BE2C (cell line): ENCODE data around the gene IQSEC3.
"Not testable (repeated sequence)": the region's sequence is repeated elsewhere in the genome, so short reads cannot be mapped to it uniquely, and the experiment has no call there.

Experiments
- DNase-seq: peaks from one replicate; pipeline ENCODE4 v3.0.0-alpha.2; 2020
- H3K27me3 ChIP-seq: fragments of 250-450 bp; sonication (Bioruptor Pico); 2 replicates; pipeline ENCODE4 v1.5.1; 2020; ENCODE audit warnings: mild to moderate bottlenecking
- H3K36me3 ChIP-seq: fragments of 250-450 bp; sonication (Bioruptor Pico); 2 replicates; pipeline ENCODE4 v1.5.1; 2020; ENCODE audit warnings: mild to moderate bottlenecking
- H3K4me1 ChIP-seq: fragments of 250-450 bp; sonication (Bioruptor Pico); 2 replicates; pipeline ENCODE4 v1.5.1; 2020
- H3K4me3 ChIP-seq: 2 replicates; pipeline ENCODE4 v1.5.1; 2011; ENCODE audit warnings: low read depth, low read length
- H3K9me3 ChIP-seq: fragments of 250-450 bp; sonication (Bioruptor Pico); 2 replicates; pipeline ENCODE4 v1.5.1; 2020
- TF ChIP-seq, protein P1 (sequence below): IDR thresholded peaks from 2 replicates; pipeline ENCODE4 v1.5.1; 2012; ENCODE audit warnings: mild to moderate bottlenecking, low read depth, low read length

IQSEC3 gene

DNA sequence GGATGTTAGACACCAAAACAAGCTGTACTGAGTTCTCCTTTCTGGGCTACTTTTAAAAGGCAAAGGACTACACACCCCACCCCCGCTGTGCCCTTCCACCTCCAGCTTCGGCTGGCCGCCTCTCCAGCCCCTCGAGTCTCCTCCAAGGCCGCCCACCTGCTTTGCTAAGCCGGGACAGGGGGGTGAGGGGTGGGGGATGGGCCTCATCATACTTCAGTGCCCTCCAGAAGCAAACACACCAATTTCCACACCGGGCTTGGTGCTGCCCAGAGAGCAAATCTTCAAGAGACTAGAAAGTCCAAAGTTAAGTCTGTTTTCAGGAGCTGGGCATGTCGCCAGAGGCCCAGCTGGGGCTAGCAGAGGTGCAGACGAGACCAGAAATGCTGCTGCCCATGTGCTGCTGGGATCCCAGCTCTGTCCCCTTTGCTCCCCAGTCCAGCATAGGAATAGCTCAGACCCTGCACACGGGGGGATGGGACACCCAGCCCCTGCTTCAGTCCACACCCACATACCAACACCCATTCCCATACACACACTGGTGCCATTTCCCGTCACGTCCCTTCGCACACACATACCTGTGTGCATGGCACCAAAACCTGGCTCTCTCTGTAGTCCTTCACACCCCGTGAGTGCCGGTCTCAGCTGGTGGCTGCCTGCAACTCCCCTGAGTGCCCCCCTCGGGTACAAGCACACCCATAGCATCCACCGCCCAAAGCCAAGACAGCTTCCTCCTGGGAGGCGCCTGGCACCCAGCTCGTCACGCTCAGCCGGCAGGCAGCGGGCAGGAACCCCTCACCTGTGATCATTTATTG, 146.4 kb downstream of the IQSEC3 start:
- peak; percentile 30 for DNase-seq
- Histone ChIP-seq H3K9me3 (no peaks in the 10 kb centered on the region), H3K36me3 (no peaks in the 10 kb centered on the region), H3K27me3 (no peaks in the 10 kb centered on the region), H3K4me3 (peak overlapping the region; percentile 15), H3K4me1 (no peaks in the 10 kb centered on the region; the same call in 1 of the 2 replicates)
- TF ChIP-seq, protein P1, sequence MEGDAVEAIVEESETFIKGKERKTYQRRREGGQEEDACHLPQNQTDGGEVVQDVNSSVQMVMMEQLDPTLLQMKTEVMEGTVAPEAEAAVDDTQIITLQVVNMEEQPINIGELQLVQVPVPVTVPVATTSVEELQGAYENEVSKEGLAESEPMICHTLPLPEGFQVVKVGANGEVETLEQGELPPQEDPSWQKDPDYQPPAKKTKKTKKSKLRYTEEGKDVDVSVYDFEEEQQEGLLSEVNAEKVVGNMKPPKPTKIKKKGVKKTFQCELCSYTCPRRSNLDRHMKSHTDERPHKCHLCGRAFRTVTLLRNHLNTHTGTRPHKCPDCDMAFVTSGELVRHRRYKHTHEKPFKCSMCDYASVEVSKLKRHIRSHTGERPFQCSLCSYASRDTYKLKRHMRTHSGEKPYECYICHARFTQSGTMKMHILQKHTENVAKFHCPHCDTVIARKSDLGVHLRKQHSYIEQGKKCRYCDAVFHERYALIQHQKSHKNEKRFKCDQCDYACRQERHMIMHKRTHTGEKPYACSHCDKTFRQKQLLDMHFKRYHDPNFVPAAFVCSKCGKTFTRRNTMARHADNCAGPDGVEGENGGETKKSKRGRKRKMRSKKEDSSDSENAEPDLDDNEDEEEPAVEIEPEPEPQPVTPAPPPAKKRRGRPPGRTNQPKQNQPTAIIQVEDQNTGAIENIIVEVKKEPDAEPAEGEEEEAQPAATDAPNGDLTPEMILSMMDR: no peak

DNA sequence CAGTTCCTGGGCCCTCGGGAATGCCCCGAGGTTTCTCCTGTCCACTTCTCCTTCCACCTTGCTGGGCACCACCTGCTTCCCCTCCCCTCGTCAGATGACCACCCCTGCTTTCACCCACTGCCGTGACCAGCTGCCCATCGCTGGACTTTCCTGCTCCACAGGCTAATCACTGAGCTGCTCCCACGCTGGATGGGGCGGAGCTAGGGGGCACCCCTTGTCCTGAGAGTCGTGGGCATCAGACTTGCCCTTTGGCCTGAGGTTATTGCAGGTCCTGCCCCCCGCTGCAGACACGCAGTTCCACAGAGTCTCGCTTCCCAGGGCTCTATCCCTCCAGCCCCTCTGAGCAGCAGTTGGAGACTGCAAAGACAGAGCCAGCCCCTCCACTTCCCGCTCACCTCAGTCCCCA, 147.0 kb downstream of the IQSEC3 start:
- Histone ChIP-seq H3K4me3 (peak overlapping the region; percentile 15), H3K27me3 (no peaks in the 10 kb centered on the region), H3K36me3 (no peaks in the 10 kb centered on the region), H3K4me1 (no peaks in the 10 kb centered on the region; the same call in 1 of the 2 replicates), H3K9me3 (no peaks in the 10 kb centered on the region)
- TF ChIP-seq, protein P1: no peak
- DNase-seq: no peak

DNA sequence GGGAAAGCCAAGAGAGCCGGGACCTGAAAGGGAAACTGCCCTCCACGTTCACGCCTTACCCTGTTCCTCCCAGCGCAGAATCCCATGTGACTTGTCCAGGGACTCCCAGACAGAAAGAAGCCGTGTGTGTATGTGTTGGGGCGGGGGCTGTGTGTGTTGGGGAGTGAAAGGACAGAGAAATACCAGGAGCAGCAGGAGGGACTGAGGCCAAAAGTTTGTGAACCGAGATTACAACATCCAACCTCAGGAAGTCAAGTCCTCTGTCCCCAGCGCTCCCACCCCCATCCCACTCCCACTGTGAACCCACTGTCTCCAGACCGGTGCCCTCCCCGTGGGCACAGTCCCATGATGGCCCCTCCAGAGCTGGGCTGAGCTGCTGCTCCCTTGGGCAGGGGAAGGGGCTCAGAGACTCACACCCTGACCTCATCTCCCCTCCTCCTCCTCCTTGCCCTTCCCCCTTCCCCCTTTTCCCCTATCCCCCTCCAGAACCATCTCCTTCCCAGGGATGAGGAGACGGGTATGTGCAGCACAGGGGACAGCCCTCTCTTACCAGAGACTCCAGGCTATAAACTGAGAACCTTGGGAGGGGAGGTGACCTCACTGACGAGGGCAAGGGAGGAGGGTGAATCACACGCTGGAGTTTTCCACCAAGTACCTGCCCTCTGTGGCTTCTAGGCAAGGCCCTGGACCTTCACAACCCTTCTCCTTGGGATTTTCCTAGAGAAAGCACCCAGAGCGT, 147.6 kb downstream of the IQSEC3 start, which contains the start of gene SLC6A12:
Gene SLC6A12, minus strand, starts transcription at position 155 of the 739 bp plus-strand sequence. CDS start 4,171 bp downstream, outside the sequence.
- no peak for DNase-seq
- H3K4me3 ChIP-seq: peak within 1 kb of the TSS; percentile 15
- no peaks in the 10 kb centered on the region; the same call in 1 of the 2 replicates for H3K4me1 ChIP-seq
- TF ChIP-seq, protein P1: no peak
- H3K9me3 ChIP-seq: no peaks in the 10 kb centered on the region
- H3K27me3 ChIP-seq: no peaks in the 10 kb centered on the region
- no peaks in the 10 kb centered on the region for H3K36me3 ChIP-seq

DNA sequence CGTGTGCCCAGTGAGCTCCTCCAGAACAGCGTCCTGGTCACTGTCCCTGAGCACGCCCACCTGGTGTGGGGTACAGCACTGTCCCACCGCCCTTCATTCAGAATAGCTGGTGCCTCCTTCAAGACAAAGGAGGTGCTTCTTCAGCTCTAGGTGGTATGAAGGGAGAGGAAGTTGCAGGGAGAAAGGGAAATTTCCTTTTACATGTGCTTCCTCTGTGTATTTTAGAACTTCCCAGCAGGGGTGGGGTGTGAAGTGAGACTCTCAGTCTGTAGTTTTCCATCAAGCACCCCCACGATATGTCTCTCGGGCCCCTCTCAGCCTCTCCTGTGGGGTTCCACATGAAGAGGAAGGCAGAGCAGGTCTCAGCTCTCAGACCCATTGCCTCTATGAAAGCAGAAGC, 148.5 kb downstream of the IQSEC3 start:
- H3K36me3 ChIP-seq: no peaks in the 10 kb centered on the region
- TF ChIP-seq, protein P1: no peak
- no peak overlapping the region for H3K4me3 ChIP-seq
- DNase-seq: no peak
- H3K9me3 ChIP-seq: no peaks in the 10 kb centered on the region
- no peaks in the 10 kb centered on the region for H3K27me3 ChIP-seq
- no peaks in the 10 kb centered on the region; the same call in 1 of the 2 replicates for H3K4me1 ChIP-seq

DNA sequence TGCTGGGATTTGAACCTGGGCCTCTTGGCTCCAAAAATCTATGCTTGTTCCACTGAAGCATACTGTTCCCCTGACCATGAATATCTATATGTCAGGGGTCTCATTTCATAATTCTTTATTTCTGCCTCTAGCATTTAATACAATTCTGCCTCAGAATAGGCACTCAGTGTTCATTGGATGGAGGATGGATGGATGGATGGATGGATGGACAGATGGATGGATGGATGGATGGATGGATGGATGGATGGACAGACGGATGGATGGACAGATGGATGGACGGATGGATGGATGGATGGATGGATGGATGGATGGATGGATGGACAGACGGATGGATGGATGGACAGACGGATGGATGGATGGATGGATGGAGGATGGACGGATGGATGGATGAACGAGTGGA, 150.5 kb downstream of the IQSEC3 start:
- not testable (repeated sequence) for H3K9me3 ChIP-seq, DNase-seq, H3K27me3 ChIP-seq, H3K4me3 ChIP-seq, H3K4me1 ChIP-seq, H3K36me3 ChIP-seq

DNA sequence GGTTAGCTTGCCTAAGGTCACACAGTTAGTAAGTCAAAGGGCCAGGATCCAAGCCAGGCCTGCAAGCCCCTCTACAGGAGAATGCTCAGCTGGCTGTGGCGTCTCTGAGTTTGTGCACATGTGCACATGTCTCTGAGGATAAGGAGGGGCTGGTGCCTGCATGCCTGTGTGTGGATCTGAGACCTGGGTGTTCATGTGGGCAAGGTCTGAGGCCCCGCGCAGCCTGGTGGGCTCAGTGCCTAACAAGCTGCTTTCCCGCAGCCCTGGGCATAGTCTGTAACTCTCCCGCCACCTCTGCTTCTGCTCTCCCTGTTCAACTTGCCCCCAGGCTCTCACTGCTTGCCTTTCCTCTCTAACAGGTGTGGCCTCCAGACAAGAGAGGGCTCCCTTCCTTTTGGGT, 151.7 kb downstream of the IQSEC3 start:
- Histone ChIP-seq H3K9me3 (no peaks in the 10 kb centered on the region), H3K27me3 (no peaks in the 10 kb centered on the region), H3K4me1 (no peaks in the 10 kb centered on the region), H3K36me3 (no peaks in the 10 kb centered on the region), H3K4me3 (no peak overlapping the region)
- TF ChIP-seq, protein P1: no peak
- no peak for DNase-seq
